Peyer's patch (tissue), 4 donors: Measurements from ENCODE around the gene PDE4B.

Experiments used
- POLR2A ChIP-seq, 2 donors: fragments of 450-650 bp; IDR thresholded peaks; one replicate each; pipeline ENCODE4 v1.5.1; 2017; ENCODE audit warnings: antibody characterized with exemption in 2 of 2, mild to moderate bottlenecking in 2 of 2, moderate library complexity in 2 of 2
- TF ChIP-seq, protein P1 (sequence below), 6 experiments: fragments of 450-650 bp in 4 of 6; fragments of 200-600 bp in 2 of 6; sonication (generic) in 1 of 6; IDR thresholded peaks; one replicate each; pipeline ENCODE4 v1.5.1; 2017 to 2019; ENCODE audit warnings: antibody characterized with exemption in 6 of 6, mild to moderate bottlenecking in 3 of 6, moderate library complexity in 1 of 6

DNA sequence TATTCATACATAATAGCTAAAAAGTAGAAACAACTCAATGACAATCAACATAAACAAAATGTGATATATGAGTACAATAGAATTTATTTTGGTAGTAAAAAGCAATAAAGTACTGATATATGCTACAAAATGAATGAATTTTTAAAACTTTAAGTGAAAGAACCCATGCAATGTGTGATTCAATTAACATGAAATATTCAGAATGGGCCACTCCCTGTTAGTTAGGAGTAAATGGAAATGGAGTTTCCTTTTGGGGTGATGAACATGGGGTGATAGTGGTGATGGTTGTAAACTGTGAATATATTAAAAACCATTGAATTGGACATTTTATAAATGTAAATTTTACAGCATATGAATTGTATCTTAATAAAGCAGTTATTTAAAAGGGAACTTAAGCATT is 374.6 kb downstream of the PDE4B start:
- TF ChIP-seq, protein P1, sequence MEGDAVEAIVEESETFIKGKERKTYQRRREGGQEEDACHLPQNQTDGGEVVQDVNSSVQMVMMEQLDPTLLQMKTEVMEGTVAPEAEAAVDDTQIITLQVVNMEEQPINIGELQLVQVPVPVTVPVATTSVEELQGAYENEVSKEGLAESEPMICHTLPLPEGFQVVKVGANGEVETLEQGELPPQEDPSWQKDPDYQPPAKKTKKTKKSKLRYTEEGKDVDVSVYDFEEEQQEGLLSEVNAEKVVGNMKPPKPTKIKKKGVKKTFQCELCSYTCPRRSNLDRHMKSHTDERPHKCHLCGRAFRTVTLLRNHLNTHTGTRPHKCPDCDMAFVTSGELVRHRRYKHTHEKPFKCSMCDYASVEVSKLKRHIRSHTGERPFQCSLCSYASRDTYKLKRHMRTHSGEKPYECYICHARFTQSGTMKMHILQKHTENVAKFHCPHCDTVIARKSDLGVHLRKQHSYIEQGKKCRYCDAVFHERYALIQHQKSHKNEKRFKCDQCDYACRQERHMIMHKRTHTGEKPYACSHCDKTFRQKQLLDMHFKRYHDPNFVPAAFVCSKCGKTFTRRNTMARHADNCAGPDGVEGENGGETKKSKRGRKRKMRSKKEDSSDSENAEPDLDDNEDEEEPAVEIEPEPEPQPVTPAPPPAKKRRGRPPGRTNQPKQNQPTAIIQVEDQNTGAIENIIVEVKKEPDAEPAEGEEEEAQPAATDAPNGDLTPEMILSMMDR (IDR thresholded peaks at IDR 0.05), result no peak
- TF ChIP-seq POLR2A (IDR thresholded peaks at IDR 0.05), result no peak
